ENCODE results near the gene CD80. TPM values are rescaled to one million over a fixed set of nuclear protein-coding genes. Genes with fewer than 3 reads are reported as not detected.

The CD80 gene
- total and polyA plus RNA-seq, 2 of the 8 experiments (the other 6 are each of a cell fraction or from before 2014, with no cell fraction given), result 0.11 TPM; not detected in 1

GRCh38 chr3:119555309-119555735 lies 4.1 kb downstream of the CD80 start:
- Histone ChIP-seq H3K27me3 (replicated peaks in 1 of 4; ENCODE audit: control insufficient read depth in 3 of 4, extremely low read depth in 1 of 4, insufficient read depth in 3 of 4, low read length in 3 of 4) (no peaks in the 10 kb centered on the region), H2BK12ac (ENCODE audit: low read depth, low read length) (no peak overlapping the region), H3K4me3 (ENCODE audit: extremely low read depth in 1 of 4, insufficient read depth in 2 of 4, low read depth in 3 of 4, low read length in 4 of 4) (no peak overlapping the region), H2BK5ac (ENCODE audit: low read depth, low read length) (no peak overlapping the region), H4K5ac (ENCODE audit: insufficient read length, low read depth, low read length) (no peak overlapping the region), H4K8ac (ENCODE audit: extremely low read depth, insufficient read depth, low read length) (0 out of 2 replicates have a peak overlapping the region, but pooled peaks have one; percentile 22), H3K79me2 (ENCODE audit: control insufficient read depth in 1 of 2, insufficient read depth in 2 of 2, low read length in 2 of 2) (no peaks in the 10 kb centered on the region), H2BK120ac (replicated peaks; ENCODE audit: low read depth, low read length) (no peak overlapping the region), H3K79me1 (ENCODE audit: low read depth, low read length) (no peaks in the 10 kb centered on the region), H3K23me2 (ENCODE audit: low read depth, low read length) (no peaks in the 10 kb centered on the region), H3K18ac (ENCODE audit: extremely low read depth, low read length) (no peak overlapping the region), H3K27ac (ENCODE audit: low read depth, low read length) (no peak overlapping the region), H4K91ac (replicated peaks; ENCODE audit: insufficient read length, low read length) (no peak overlapping the region), H3K14ac (ENCODE audit: insufficient read length) (no peak overlapping the region), H2AK5ac (ENCODE audit: low read depth, low read length) (no peak overlapping the region), H4K20me1 (replicated peaks in 1 of 2; ENCODE audit: control insufficient read depth in 1 of 2, insufficient read depth in 2 of 2, low read length in 2 of 2) (no peaks in the 10 kb centered on the region), H3K4me1 (replicated peaks in 1 of 4; ENCODE audit: control insufficient read depth in 3 of 4, insufficient read depth in 4 of 4, low read length in 3 of 4) (peaks cover 0 to 4% (median 1%) of the 10 kb centered on the region in 4 experiments; a peak in 2 of 7 replicates), H3K56ac (replicated peaks; ENCODE audit: insufficient read length, low read depth, low read length) (no peak overlapping the region), H3K9me3 (ENCODE audit: insufficient read depth in 2 of 2, low read depth in 1 of 2, low read length in 1 of 2) (no peaks in the 10 kb centered on the region), H3K4ac (replicated peaks; ENCODE audit: insufficient read length, low read depth, low read length) (no peak overlapping the region), H2BK15ac (ENCODE audit: low read length) (no peak overlapping the region), H3K9ac (replicated peaks in 1 of 4; ENCODE audit: extremely low read depth in 1 of 4, low read depth in 3 of 4, low read length in 3 of 4) (no peak overlapping the region), H3K23ac (ENCODE audit: insufficient read length) (no peak overlapping the region), H3K4me2 (ENCODE audit: insufficient read depth in 1 of 2, low read depth in 2 of 2, low read length in 2 of 2) (no peak overlapping the region), H2BK20ac (ENCODE audit: low read length) (no peak overlapping the region), H3K36me3 (ENCODE audit: control insufficient read depth in 2 of 4, insufficient read depth in 4 of 4, low read length in 3 of 4) (no peaks in the 10 kb centered on the region), H2AFZ (ENCODE audit: low read length) (no peak overlapping the region)
- ChIA-PET POLR2A (ENCODE audit: partially characterized antibody) (no interaction called here), CTCF (ENCODE audit: partially characterized antibody) (interaction anchor here (1.0 kb wide), 1 partner anchor 135 kb away, joined by 3 read pairs; no protein-coding TSS in a partner anchor)
- DNase-seq (ENCODE audit: low read depth in 1 of 2, low spot score in 2 of 2), result no peak
- WGBS, 2 experiments (ENCODE audit: extremely low coverage in 1 of 2, insufficient coverage in 1 of 2, insufficient read length in 1 of 2, insufficient replicate concordance in 2 of 2, low coverage in 1 of 2, low lambda C conversion rate in 2 of 2, missing lambda C conversion rate in 1 of 2), result 81% methylated on average over 4 of the region's 4 CpGs; no CpG with 5 or more reads in 1 of the 2 experiments
- FAIRE-seq, result no peak
